GM18951 (cell line): ENCODE data around the gene TYMP.

ENCODE experiments used
- POLR2A ChIP-seq: IDR thresholded peaks from 4 replicates; pipeline ENCODE4 v1.6.1; 2011; ENCODE audit warnings: mild to moderate bottlenecking; ENCODE audit not compliant: insufficient read length, insufficient read depth; ENCODE audit errors: extremely low read depth
- in situ Hi-C: fragments of 300-500 bp; cut with MboI; formaldehyde crosslinking; loops from one replicate; pipeline ENCODE4 v1.12.0; 2022; ENCODE audit warnings: low sequenced_read_pairs, mixed read lengths, inconsistent platforms; ENCODE audit not compliant: unreplicated experiment

TYMP gene

GRCh38 chr22:50570861-50571260 is 41.0 kb upstream of the TYMP start:
- in situ Hi-C loops: no loop called here
- no peak for TF ChIP-seq POLR2A

GRCh38 chr22:50569896-50570535 is 40.2 kb upstream of the TYMP start:
- in situ Hi-C loops: no loop called here
- TF ChIP-seq POLR2A: no peak

- in situ Hi-C loops: no loop called here
- TF ChIP-seq POLR2A: no peak
These were observed 39.2 kb upstream of the TYMP start for GRCh38 chr22:50569041-50569459.

- TF ChIP-seq POLR2A: no peak
- in situ Hi-C loops: no loop called here
These were observed 38.8 kb upstream of the TYMP start for GRCh38 chr22:50568626-50569025.

GRCh38 chr22:50567721-50568252 is 38.0 kb upstream of the TYMP start:
- no peak for TF ChIP-seq POLR2A
- in situ Hi-C loops: no loop called here

- in situ Hi-C loops: no loop called here
- TF ChIP-seq POLR2A: no peak
These were observed 34.5 kb upstream of the TYMP start for GRCh38 chr22:50564289-50564688.

- in situ Hi-C loops: no loop called here
- TF ChIP-seq POLR2A: no peak
These were observed 33.8 kb upstream of the TYMP start for GRCh38 chr22:50563413-50564160.

GRCh38 chr22:50562523-50563412 is 33.0 kb upstream of the TYMP start, which contains the start of gene SYCE3:
Gene SYCE3 (minus strand): TSS chr22:50562919. CDS start chr22:50556405, 6,514 bp downstream.
- in situ Hi-C loops: no loop called here
- TF ChIP-seq POLR2A: peak; percentile 73

GRCh38 chr22:50561401-50562358 is 31.9 kb upstream of the TYMP start:
- in situ Hi-C loops: no loop called here
- TF ChIP-seq POLR2A: no peak

- in situ Hi-C loops: no loop called here
- no peak for TF ChIP-seq POLR2A
These were observed 30.2 kb upstream of the TYMP start for GRCh38 chr22:50560034-50560433.

GRCh38 chr22:50556703-50557102 is 26.9 kb upstream of the TYMP start:
- no peak for TF ChIP-seq POLR2A
- in situ Hi-C loops: no loop called here

- TF ChIP-seq POLR2A: no peak
These were observed 23.5 kb upstream of the TYMP start for GRCh38 chr22:50553310-50553709.

More at GRCh38 chr22:50553310-50553709, 23.5 kb upstream of the TYMP start:
- in situ Hi-C loops: no loop called here
